Tibial nerve (tissue), 4 donors: ENCODE data around the gene SPATA16. TPM values are rescaled to one million over a fixed set of nuclear protein-coding genes. Genes with fewer than 3 reads are reported as not detected.

Experiments
- DNase-seq, 2 donors: peaks; one replicate each; pipeline ENCODE4 v3.0.0-alpha.2; 2019; ENCODE audit warnings: low spot score in 2 of 2
- H3K27ac ChIP-seq, 4 donors: fragments of 200-600 bp; sonication (generic) in 3 of 4; one replicate each; pipeline ENCODE4 v1.5.1; 2017 to 2019; ENCODE audit warnings: mild to moderate bottlenecking in 1 of 4
- H3K27me3 ChIP-seq, 2 donors: fragments of 200-600 bp; sonication (generic) in 1 of 2; one replicate each; pipeline versions ENCODE4 v1.5.1 to v1.6.0; 2017 to 2019
- H3K36me3 ChIP-seq, 3 donors: fragments of 200-600 bp; sonication (generic); one replicate each; pipeline ENCODE4 v1.5.1; 2018 to 2019
- H3K4me1 ChIP-seq, 4 donors: fragments of 200-600 bp; sonication (generic) in 3 of 4; one replicate each; pipeline ENCODE4 v1.5.1; 2017 to 2019
- H3K4me3 ChIP-seq, 4 donors: fragments of 200-600 bp; sonication (generic) in 3 of 4; one replicate each; pipeline ENCODE4 v1.5.1; 2017 to 2019; ENCODE audit warnings: mild to moderate bottlenecking in 1 of 4, moderate library complexity in 1 of 4
- H3K9me3 ChIP-seq, 4 donors: fragments of 200-600 bp; sonication (generic) in 3 of 4; one replicate each; pipeline ENCODE4 v1.5.1; 2017 to 2019
- EP300 ChIP-seq, 2 donors: sonication (generic); formaldehyde crosslinking; IDR thresholded peaks; one replicate each; pipeline ENCODE4 v1.6.1; 2017; ENCODE audit warnings: antibody characterized with exemption in 2 of 2, mild to moderate bottlenecking in 1 of 2
- POLR2A ChIP-seq, 2 donors: fragments of 450-650 bp; IDR thresholded peaks; one replicate each; pipeline ENCODE4 v1.6.1; 2017; ENCODE audit warnings: antibody characterized with exemption in 2 of 2, mild to moderate bottlenecking in 2 of 2, moderate library complexity in 2 of 2
- WGBS, 2 donors: methylation state at CpG; one replicate each; pipeline ENCODE4 v1.1.5; 2018; 5-methylcytosine and 5-hydroxymethylcytosine counted together
- total RNA-seq, 4 donors: library from RNA; depleted of rRNA; stranded (reverse); fragments of >200 nt; gene quantifications; one replicate each; pipeline ENCODE4 v1.1.0, GENCODE V29; 2016
- TF ChIP-seq, protein P1 (sequence below), 5 experiments: fragments of 200-600 bp in 3 of 5; fragments of 450-650 bp in 2 of 5; sonication (generic) in 3 of 5; IDR thresholded peaks; one replicate each; pipeline ENCODE4 v1.5.1; 2016 to 2019; ENCODE audit warnings: antibody characterized with exemption in 5 of 5, mild to moderate bottlenecking in 3 of 5, moderate library complexity in 2 of 5

SPATA16 gene
- total RNA-seq, 4 donors from 2014 or later, result not detected

DNA sequence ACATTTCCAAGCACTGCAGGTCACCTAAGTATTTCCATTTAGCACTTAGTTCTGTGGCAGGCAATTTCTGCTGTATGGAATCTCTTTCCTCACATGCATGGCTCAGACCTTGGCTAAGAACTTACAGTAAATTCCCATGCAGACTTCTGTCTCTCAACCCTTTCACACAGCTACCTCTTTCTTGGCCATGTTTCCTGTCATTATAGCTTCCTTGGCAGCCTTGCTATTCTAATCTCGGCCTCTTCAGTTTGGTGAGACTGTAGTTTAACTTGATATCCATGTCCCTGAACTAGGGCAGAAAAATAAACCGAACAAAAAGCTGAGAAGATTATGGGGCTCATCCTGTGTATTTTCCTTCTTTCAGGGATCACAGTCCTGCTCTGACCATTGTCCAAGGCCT lies 96.0 kb downstream of the SPATA16 start:
- Histone ChIP-seq H3K4me1 (no peaks in the 10 kb centered on the region), H3K9me3 (no peaks in the 10 kb centered on the region), H3K27ac (no peak overlapping the region), H3K36me3 (no peaks in the 10 kb centered on the region), H3K27me3 (no peaks in the 10 kb centered on the region), H3K4me3 (no peak overlapping the region)
- DNase-seq, result no peak
- TF ChIP-seq, protein P1, sequence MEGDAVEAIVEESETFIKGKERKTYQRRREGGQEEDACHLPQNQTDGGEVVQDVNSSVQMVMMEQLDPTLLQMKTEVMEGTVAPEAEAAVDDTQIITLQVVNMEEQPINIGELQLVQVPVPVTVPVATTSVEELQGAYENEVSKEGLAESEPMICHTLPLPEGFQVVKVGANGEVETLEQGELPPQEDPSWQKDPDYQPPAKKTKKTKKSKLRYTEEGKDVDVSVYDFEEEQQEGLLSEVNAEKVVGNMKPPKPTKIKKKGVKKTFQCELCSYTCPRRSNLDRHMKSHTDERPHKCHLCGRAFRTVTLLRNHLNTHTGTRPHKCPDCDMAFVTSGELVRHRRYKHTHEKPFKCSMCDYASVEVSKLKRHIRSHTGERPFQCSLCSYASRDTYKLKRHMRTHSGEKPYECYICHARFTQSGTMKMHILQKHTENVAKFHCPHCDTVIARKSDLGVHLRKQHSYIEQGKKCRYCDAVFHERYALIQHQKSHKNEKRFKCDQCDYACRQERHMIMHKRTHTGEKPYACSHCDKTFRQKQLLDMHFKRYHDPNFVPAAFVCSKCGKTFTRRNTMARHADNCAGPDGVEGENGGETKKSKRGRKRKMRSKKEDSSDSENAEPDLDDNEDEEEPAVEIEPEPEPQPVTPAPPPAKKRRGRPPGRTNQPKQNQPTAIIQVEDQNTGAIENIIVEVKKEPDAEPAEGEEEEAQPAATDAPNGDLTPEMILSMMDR (IDR thresholded peaks at IDR 0.05), result no peak
- no peak for TF ChIP-seq POLR2A (IDR thresholded peaks at IDR 0.05)
- TF ChIP-seq EP300 (IDR thresholded peaks at IDR 0.05), result no peak
- WGBS, 2 donors, result 67 to 83% methylated on average over 2 of the region's 2 CpGs

DNA sequence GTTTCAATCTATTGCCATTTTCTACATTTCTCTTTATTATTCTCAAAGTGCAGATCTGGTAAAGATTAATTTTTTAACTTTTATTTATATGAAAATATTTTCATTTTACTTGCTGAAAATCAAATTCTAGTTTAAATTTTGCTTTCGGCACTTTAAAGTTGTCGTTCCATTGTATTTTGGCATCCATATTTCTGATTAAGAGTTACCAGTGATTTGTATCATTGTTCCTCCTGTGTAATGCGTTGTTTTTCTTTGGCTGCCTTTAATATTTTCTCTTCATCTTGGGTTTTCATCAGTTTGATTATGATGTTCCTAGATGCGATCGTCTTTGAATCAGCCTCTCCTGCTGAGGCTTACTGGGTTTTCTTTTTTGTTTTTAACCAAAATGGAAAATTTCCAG lies 97.3 kb downstream of the SPATA16 start:
- Histone ChIP-seq H3K4me1 (no peaks in the 10 kb centered on the region), H3K36me3 (no peaks in the 10 kb centered on the region), H3K4me3 (no peak overlapping the region), H3K9me3 (no peaks in the 10 kb centered on the region), H3K27me3 (no peaks in the 10 kb centered on the region), H3K27ac (no peak overlapping the region)
- TF ChIP-seq, protein P1 (IDR thresholded peaks at IDR 0.05), result no peak
- TF ChIP-seq EP300 (IDR thresholded peaks at IDR 0.05) (no peak), POLR2A (IDR thresholded peaks at IDR 0.05) (no peak)
- 96 to 97% methylated on average over 5 of the region's 5 CpGs for WGBS, 2 donors
- DNase-seq, result no peak

DNA sequence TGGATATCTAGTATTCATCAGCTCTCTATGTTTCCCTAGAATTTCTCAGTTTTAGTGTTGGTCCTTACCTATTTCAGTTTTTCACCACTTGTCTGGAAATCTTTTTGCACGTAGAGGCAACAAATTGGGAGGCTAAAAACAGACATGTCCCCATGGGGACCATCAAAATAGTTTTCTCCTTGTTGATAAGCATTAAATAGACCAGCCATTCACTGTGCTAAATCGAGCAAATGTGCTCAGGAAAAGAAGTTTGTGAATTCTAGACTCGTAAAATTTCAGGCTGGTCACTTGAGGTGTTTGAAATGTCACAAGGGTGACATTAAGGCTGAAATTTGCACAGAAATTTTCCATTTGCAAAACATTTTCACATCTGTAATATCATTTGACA lies 102.6 kb downstream of the SPATA16 start:
- no peaks in the 10 kb centered on the region for H3K9me3 ChIP-seq
- no peak overlapping the region for H3K4me3 ChIP-seq
- no peaks in the 10 kb centered on the region for H3K4me1 ChIP-seq
- 69 to 73% methylated on average over 3 of the region's 3 CpGs for WGBS, 2 donors
- H3K36me3 ChIP-seq, result no peaks in the 10 kb centered on the region
- H3K27ac ChIP-seq, result no peak overlapping the region
- no peaks in the 10 kb centered on the region for H3K27me3 ChIP-seq
- TF ChIP-seq EP300 (IDR thresholded peaks at IDR 0.05), result no peak
- TF ChIP-seq, protein P1 (IDR thresholded peaks at IDR 0.05), result no peak
- TF ChIP-seq POLR2A (IDR thresholded peaks at IDR 0.05), result no peak
- DNase-seq, result no peak

DNA sequence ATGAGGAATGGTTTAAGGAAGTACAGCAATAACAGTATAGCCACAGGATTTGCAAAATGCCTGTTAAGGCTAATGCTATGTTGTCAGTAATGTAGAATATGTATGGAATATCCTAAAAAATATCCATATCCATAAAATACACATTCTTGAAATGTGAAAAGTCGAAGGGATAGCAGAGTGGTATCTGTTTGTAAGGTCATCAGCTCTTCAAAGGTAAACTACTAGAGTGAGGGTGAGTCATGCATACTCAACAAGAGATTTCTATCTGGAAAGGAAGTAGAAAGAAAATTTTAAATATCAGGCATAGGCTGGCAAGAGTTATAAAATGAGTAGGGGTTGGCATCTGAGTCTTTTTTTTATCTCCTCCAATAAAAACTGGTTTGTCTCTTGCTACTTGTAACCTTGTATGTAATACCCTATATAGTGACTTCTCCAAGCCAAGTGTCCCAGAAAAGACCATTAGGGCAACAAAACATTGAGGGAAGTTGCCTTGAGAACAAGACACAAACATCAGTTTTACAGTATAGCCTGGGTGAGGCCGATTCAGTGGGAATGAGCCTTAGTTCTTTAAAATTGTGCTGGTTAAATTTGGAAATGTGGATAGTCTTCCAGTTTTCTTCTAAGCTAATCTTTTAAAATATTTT lies 103.1 kb downstream of the SPATA16 start:
- TF ChIP-seq, protein P1 (IDR thresholded peaks at IDR 0.05), result no peak
- TF ChIP-seq EP300 (IDR thresholded peaks at IDR 0.05) (no peak), POLR2A (IDR thresholded peaks at IDR 0.05) (no peak)
- no peak for DNase-seq
- no peak overlapping the region for H3K27ac ChIP-seq
- 74 to 76% methylated on average over 2 of the region's 2 CpGs for WGBS, 2 donors
- H3K4me3 ChIP-seq, result no peak overlapping the region
- H3K9me3 ChIP-seq, result no peaks in the 10 kb centered on the region
- H3K27me3 ChIP-seq, result no peaks in the 10 kb centered on the region
- H3K4me1 ChIP-seq, result no peaks in the 10 kb centered on the region
- no peaks in the 10 kb centered on the region for H3K36me3 ChIP-seq

DNA sequence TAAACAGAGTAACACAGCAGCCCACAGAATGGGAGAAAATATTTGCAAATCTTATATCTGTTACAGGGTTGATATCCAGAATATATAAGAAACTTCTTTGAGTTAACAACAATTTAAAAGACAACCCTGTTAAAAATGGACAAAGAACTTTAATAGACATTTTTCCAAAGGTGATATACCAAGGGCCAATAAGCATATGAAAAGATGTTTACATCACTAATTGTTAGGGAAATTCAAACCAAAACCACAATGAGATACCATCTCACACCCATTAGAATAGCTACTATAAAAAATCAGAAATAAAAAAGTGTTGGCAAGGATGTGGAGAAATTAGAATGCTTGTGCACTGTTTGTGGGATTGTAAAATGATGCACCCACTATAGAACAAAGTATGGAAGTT lies 110.8 kb downstream of the SPATA16 start:
- no peak for DNase-seq
- H3K4me3 ChIP-seq, result no peak overlapping the region
- TF ChIP-seq POLR2A (IDR thresholded peaks at IDR 0.05) (no peak), EP300 (IDR thresholded peaks at IDR 0.05) (no peak)
- TF ChIP-seq, protein P1 (IDR thresholded peaks at IDR 0.05), result no peak
- H3K27ac ChIP-seq, result no peak overlapping the region
- H3K4me1 ChIP-seq, result no peaks in the 10 kb centered on the region
- no peaks in the 10 kb centered on the region for H3K27me3 ChIP-seq
- no peaks in the 10 kb centered on the region for H3K36me3 ChIP-seq
- H3K9me3 ChIP-seq, result no peaks in the 10 kb centered on the region
